DOHH2 (cell line): ENCODE measurements around the gene RPA1.

Source experiments
- H3F3A ChIP-seq: fragments of 200-600 bp; sonication (generic), shearing (Covaris generic); 2 replicates; pipeline ENCODE4 v1.6.0; 2016; ENCODE audit warnings: antibody characterized with exemption, mild to moderate bottlenecking; ENCODE audit not compliant: control insufficient read depth, insufficient read depth
- H3K27ac ChIP-seq: fragments of 200-600 bp; sonication (generic); 2 replicates; pipeline ENCODE4 v1.5.1; 2014; ENCODE audit warnings: low read depth, mild to moderate bottlenecking, low read length, moderate library complexity
- H3K27me3 ChIP-seq: fragments of 200-600 bp; sonication (generic); 2 replicates; pipeline ENCODE4 v1.6.1; 2014; ENCODE audit warnings: mild to moderate bottlenecking, low read length, mixed read lengths; ENCODE audit not compliant: control insufficient read depth
- H3K36me3 ChIP-seq: fragments of 200-600 bp; sonication (generic); 2 replicates; pipeline ENCODE4 v1.6.1; 2014; ENCODE audit warnings: mild to moderate bottlenecking, low read length, moderate library complexity, mixed read lengths; ENCODE audit not compliant: control insufficient read depth
- H3K4me1 ChIP-seq: fragments of 200-600 bp; sonication (generic); 2 replicates; pipeline ENCODE4 v1.6.1; 2014; ENCODE audit warnings: mild to moderate bottlenecking, low read length, mixed read lengths; ENCODE audit not compliant: control insufficient read depth
- H3K4me2 ChIP-seq: fragments of 200-600 bp; sonication (generic); 2 replicates; pipeline ENCODE4 v1.6.0; 2014; ENCODE audit warnings: mild to moderate bottlenecking, low read length, moderate library complexity
- H3K4me3 ChIP-seq: fragments of 200-600 bp; sonication (generic); 2 replicates; pipeline ENCODE4 v1.5.1; 2014; ENCODE audit warnings: mild to moderate bottlenecking, low read length, mixed read lengths
- H3K79me2 ChIP-seq: fragments of 200-600 bp; sonication (generic); 2 replicates; pipeline ENCODE4 v1.6.1; 2014; ENCODE audit warnings: mild to moderate bottlenecking, low read length, mixed read lengths; ENCODE audit not compliant: control insufficient read depth
- H3K9me2 ChIP-seq: fragments of 200-600 bp; sonication (generic); replicated peaks from 2 replicates; pipeline ENCODE4 v1.6.1; 2014; ENCODE audit warnings: mild to moderate bottlenecking, low read length, mixed read lengths; ENCODE audit not compliant: control insufficient read depth
- H3K9me3 ChIP-seq: fragments of 200-600 bp; sonication (generic); 2 replicates; pipeline ENCODE4 v1.6.1; 2014; ENCODE audit warnings: antibody characterized with exemption, low read length, mixed read lengths; ENCODE audit not compliant: control insufficient read depth, insufficient read depth
- H4K20me1 ChIP-seq: fragments of 200-600 bp; sonication (generic); 2 replicates; pipeline ENCODE4 v1.6.0; 2014; ENCODE audit warnings: low read depth, mild to moderate bottlenecking, antibody characterized with exemption, low read length, moderate library complexity; ENCODE audit not compliant: control insufficient read depth, insufficient read depth
- EZH2phosphoT487 ChIP-seq: fragments of 200-600 bp; sonication (generic); IDR thresholded peaks from 2 replicates; pipeline ENCODE4 v1.6.1; 2017; ENCODE audit warnings: borderline replicate concordance, mild to moderate bottlenecking, antibody characterized with exemption, low read length, moderate library complexity, mixed read lengths
- TF ChIP-seq, protein P1 (sequence below): fragments of 200-600 bp; sonication (generic); IDR thresholded peaks from one replicate; pipeline ENCODE4 v1.5.1; 2014; ENCODE audit warnings: antibody characterized with exemption, mild to moderate bottlenecking, low read depth, low read length; ENCODE audit not compliant: poor library complexity, severe bottlenecking

The RPA1 gene

DNA sequence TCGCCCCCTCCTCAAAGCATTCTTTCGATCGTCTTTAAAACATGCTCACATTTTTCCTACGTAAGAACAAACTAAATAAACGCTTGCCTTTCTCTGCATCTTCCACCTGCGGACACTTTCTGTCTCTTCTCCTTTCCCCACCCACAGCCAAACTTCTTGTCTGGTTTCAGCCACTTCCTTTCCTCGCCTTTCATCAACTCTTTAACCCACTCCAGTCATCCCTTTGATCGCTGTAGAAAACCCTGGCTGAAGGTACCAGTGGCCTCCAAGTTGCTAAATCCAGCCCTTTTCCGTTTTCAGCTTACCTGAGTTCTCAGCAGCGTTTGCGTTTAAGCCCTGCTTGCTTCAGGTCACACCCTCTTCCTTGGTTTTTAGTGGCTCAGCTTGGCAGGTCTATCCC, 483 bp downstream of the RPA1 start:
- Histone ChIP-seq H3K27me3 (no peaks in the 10 kb centered on the region), H3K36me3 (peaks cover 63% of the 10 kb centered on the region), H3K4me1 (peaks cover 59% of the 10 kb centered on the region), H3K4me2 (peak overlapping the region; percentile 74), H3K9me2 (no peaks in the 10 kb centered on the region), H3K4me3 (peak overlapping the region; percentile 97), H3K27ac (peak overlapping the region; percentile 57), H3F3A (peaks cover 8% of the 10 kb centered on the region; the same call in 1 of the 2 replicates), H3K9me3 (no peaks in the 10 kb centered on the region), H4K20me1 (peaks cover 5% of the 10 kb centered on the region; the same call in 1 of the 2 replicates), H3K79me2 (peaks cover 89% of the 10 kb centered on the region)
- TF ChIP-seq, protein P1, sequence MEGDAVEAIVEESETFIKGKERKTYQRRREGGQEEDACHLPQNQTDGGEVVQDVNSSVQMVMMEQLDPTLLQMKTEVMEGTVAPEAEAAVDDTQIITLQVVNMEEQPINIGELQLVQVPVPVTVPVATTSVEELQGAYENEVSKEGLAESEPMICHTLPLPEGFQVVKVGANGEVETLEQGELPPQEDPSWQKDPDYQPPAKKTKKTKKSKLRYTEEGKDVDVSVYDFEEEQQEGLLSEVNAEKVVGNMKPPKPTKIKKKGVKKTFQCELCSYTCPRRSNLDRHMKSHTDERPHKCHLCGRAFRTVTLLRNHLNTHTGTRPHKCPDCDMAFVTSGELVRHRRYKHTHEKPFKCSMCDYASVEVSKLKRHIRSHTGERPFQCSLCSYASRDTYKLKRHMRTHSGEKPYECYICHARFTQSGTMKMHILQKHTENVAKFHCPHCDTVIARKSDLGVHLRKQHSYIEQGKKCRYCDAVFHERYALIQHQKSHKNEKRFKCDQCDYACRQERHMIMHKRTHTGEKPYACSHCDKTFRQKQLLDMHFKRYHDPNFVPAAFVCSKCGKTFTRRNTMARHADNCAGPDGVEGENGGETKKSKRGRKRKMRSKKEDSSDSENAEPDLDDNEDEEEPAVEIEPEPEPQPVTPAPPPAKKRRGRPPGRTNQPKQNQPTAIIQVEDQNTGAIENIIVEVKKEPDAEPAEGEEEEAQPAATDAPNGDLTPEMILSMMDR: no peak
- TF ChIP-seq EZH2phosphoT487: no peak

DNA sequence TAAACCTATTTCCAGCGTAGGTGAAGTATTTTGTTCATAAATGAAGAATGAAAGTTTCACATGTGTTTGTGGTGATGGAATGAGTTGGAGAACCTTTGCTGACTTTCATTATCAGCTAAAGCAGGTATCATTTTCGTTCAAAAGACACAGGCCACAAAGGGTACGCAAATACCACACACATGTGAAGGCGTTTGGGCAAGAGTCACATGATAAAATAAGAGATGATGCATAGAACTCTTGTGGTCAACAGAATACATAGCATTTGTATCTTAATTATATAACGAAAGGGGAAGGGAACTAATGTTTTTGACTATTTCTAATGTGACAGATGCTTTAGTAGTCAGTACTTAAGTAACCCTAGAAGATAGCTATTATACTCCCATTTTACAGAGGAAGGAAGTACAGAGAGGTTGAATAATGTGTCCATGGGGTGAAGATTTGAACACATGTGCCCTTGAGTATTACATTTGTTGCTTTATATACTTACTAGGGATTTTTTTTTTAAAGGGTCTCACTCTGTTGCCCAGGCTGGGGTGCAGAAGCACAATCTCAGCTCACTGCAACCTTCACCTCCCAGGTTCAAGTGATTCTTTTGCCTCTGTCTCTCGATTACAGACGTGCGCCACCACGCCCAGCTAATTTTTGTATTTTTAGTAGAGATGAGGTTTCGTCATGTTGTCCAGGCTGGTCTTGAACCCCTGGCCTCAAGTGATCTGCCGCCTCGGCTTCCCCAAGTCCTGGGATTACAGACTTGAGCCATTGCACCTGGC, 4.8 kb downstream of the RPA1 start:
- TF ChIP-seq, protein P1: no peak
- TF ChIP-seq EZH2phosphoT487: no peak
- Histone ChIP-seq H3K9me3 (no peaks in the 10 kb centered on the region), H4K20me1 (peaks cover 8% of the 10 kb centered on the region; the same call in 1 of the 2 replicates), H3K4me1 (peaks cover 44% of the 10 kb centered on the region), H3K36me3 (peaks cover 56% of the 10 kb centered on the region), H3K79me2 (peaks cover 98% of the 10 kb centered on the region), H3K4me2 (peak overlapping the region; percentile 65), H3K27me3 (no peaks in the 10 kb centered on the region), H3K4me3 (peak overlapping the region; percentile 52), H3K27ac (peak overlapping the region; percentile 48), H3F3A (peaks cover 8% of the 10 kb centered on the region; the same call in 1 of the 2 replicates), H3K9me2 (no peaks in the 10 kb centered on the region)

DNA sequence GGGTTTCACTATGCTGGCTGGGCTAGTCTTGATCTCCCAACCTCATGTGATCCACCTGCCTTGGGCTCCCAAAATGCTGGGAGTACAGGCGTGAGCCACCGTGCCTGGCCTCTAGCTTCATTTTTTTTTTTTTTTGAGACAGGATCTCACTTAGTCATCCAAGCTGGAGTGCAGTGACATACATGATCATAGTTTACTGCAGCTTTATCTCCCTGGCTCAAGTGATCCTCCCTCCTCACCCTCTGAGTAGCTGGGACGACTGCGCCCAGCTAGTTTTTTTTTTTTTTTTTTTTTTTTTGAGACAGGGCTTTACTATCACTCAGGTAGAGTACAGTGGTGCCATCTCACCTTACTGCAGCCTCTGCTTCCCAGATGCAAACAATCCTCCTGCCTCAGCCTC, 9.7 kb downstream of the RPA1 start:
- TF ChIP-seq, protein P1: no peak
- TF ChIP-seq EZH2phosphoT487: no peak
- no peaks in the 10 kb centered on the region for H3K27me3 ChIP-seq
- peaks cover 91% of the 10 kb centered on the region for H3K79me2 ChIP-seq
- no peaks in the 10 kb centered on the region for H3K9me2 ChIP-seq
- H3K4me2 ChIP-seq: no peak overlapping the region
- H3K27ac ChIP-seq: no peak overlapping the region
- H3F3A ChIP-seq: peaks cover 4% of the 10 kb centered on the region; the same call in 1 of the 2 replicates
- H3K4me3 ChIP-seq: no peak overlapping the region
- H4K20me1 ChIP-seq: peaks cover 7% of the 10 kb centered on the region; the same call in 1 of the 2 replicates
- peaks cover 57% of the 10 kb centered on the region for H3K36me3 ChIP-seq
- peaks cover 7% of the 10 kb centered on the region for H3K4me1 ChIP-seq
- no peaks in the 10 kb centered on the region for H3K9me3 ChIP-seq
